ENCODE data around the gene CMTM2. TPM values are rescaled to one million over a fixed set of nuclear protein-coding genes. Genes with fewer than 3 reads are reported as not detected.

Gene CMTM2
- total RNA-seq, 5 donors from 2014 or later (not counting 1 experiment from before 2014, with no cell fraction given), result 0.26 to 0.62 TPM; not detected in 3

DNA sequence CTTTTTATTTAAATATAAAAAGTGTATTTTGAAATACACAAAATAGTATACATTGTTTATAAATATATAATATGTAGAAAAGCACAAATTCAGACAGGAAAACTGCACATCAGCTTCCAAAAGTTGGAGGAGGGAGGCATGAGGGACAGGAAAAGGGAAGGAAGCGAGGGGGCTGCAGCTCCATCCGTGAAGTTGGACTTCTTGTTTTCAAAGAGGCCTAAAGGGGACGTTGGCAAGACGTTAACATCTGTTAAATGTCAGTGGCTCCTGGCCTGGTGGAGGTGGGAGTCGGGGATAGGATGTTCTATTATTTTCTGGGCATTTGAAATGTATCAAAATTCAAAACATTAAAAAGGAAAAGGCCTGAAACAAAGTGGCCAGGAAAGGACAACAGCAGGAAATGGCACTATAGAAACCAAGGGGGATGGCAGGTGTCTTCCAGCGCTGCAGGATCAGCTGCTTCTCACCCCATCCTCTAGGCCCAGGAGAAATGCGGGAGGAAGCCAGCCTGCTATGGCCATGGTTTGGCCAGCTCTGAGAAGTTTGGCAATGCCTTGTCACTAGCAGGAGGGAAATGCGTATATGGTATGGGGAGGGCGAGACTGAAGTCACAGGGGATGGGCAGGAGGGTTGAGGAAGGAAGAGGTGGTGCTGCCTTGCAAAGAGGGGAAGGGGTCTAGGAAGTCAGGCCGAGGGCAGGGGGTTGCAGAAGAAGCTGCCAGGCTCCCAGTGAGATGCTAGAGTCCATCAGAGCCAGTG, 6.4 kb downstream of the CMTM2 start:
- 87% methylated on average over 8 of the region's 10 CpGs for WGBS (ENCODE audit: insufficient coverage)
- Histone ChIP-seq H3K36me3 (ENCODE audit: control insufficient read depth in 2 of 2, extremely low read depth in 1 of 2, insufficient read depth in 1 of 2, low read length in 1 of 2) (no peaks in the 10 kb centered on the region), H3K4me1 (ENCODE audit: control insufficient read depth in 1 of 2, extremely low read depth in 1 of 2, insufficient read depth in 2 of 2, low read length in 2 of 2) (peaks cover 13 to 28% of the 10 kb centered on the region in 2 experiments), H3K9me3 (no peaks in the 10 kb centered on the region), H3K27ac (ENCODE audit: low read length) (no peak overlapping the region), H3K27me3 (replicated peaks in 1 of 2; ENCODE audit: control insufficient read depth in 2 of 2, extremely low read depth in 1 of 2, insufficient read depth in 2 of 2, low read length in 1 of 2) (no peaks in the 10 kb centered on the region), H3K4me3 (ENCODE audit: control insufficient read depth in 1 of 2, extremely low read depth in 1 of 2, low read length in 1 of 2) (no peak overlapping the region)
- CTCF ChIA-PET, result interaction anchor here in 1 of 2 donors (0.7 kb wide), 1 partner anchor 74 kb away, joined by 9 read pairs; no protein-coding TSS in a partner anchor
- POLR2A ChIA-PET, result no interaction called here
- Mint-ChIP-seq H3K4me3 (no peak overlapping the region), H3K4me1 (peaks cover 22 to 37% (median 29%) of the 10 kb centered on the region in 3 donors), H3K27me3 (peaks cover 0 to 6% of the 10 kb centered on the region in 2 donors), H3K27ac (no peak overlapping the region), H3K9me3 (no peaks in the 10 kb centered on the region), H3K36me3 (no peaks in the 10 kb centered on the region)
- no peak for DNase-seq
- no peak for ATAC-seq (replicated peaks in 1 of 4)

GRCh38 chr16:66587881-66588600, 8.8 kb downstream of the CMTM2 start:
- Mint-ChIP-seq H3K9me3 (no peaks in the 10 kb centered on the region), H3K27me3 (no peaks in the 10 kb centered on the region), H3K27ac (peak overlapping the region; percentile 45 to 57), H3K36me3 (no peaks in the 10 kb centered on the region), H3K4me3 (peak overlapping the region; percentile 14 to 65 (median 44)), H3K4me1 (peaks cover 24 to 40% (median 33%) of the 10 kb centered on the region in 3 donors)
- Histone ChIP-seq H3K36me3 (ENCODE audit: control insufficient read depth in 2 of 2, extremely low read depth in 1 of 2, insufficient read depth in 1 of 2, low read length in 1 of 2) (no peaks in the 10 kb centered on the region), H3K4me3 (ENCODE audit: control insufficient read depth in 1 of 2, extremely low read depth in 1 of 2, low read length in 1 of 2) (peak overlapping the region in 1 of 2 donors; percentile 21), H3K27me3 (replicated peaks in 1 of 2; ENCODE audit: control insufficient read depth in 2 of 2, extremely low read depth in 1 of 2, insufficient read depth in 2 of 2, low read length in 1 of 2) (peaks cover 0 to 2% of the 10 kb centered on the region in 2 experiments), H3K9me3 (no peaks in the 10 kb centered on the region), H3K4me1 (ENCODE audit: control insufficient read depth in 1 of 2, extremely low read depth in 1 of 2, insufficient read depth in 2 of 2, low read length in 2 of 2) (peaks cover 13 to 32% of the 10 kb centered on the region in 2 experiments), H3K27ac (ENCODE audit: low read length) (no peak overlapping the region)
- CTCF ChIA-PET, result interaction anchor here (1.6 to 3.1 kb wide), 2 partner anchors 24 to 25 kb away, joined by 10 to 27 read pairs; no protein-coding TSS in a partner anchor
- ATAC-seq (replicated peaks in 1 of 4) (no peak), DNase-seq (no peak)
- 65% methylated on average over 4 of the region's 7 CpGs for WGBS (ENCODE audit: insufficient coverage)
- POLR2A ChIA-PET, result no interaction called here

DNA sequence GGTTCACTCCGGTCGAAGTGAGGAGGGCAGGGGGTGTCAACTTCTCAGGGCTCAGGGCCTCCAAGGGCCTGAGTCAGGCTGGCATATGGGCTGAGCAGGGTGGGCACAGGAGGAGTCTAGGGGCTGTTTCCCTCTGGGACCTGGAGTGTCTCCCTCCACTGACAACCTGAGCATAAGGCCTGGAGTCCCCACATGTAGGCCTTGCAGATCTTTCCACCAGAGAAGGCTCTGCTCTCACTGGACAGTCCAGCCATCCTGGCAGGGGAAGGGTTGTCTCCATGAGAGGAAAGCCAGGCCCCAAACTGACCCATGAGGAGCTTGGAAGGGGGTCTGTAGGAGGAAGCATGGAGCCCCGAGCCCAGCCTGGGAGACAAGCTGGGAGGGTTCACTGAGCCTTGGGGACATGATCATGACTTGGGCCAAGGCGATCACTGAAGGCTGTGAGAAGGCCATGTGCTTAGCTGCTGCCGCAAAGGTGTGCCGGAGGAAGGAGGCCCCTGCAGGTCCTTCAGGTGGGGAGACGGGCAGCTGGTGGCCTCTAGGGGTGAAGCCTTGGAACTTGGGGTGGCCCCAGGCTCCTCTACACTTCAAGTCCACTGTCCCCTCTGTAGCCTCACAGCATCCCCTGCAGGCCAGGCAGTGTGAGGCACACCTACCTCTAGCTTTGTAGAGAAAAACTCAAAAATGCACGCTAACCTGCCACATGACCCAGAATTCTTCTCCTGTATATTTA, 9.9 kb downstream of the CMTM2 start:
- 97% methylated on average over 6 of the region's 8 CpGs for WGBS (ENCODE audit: insufficient coverage)
- peaks cover 24 to 40% (median 33%) of the 10 kb centered on the region in 3 donors for H3K4me1 Mint-ChIP-seq
- H3K36me3 Mint-ChIP-seq, result no peaks in the 10 kb centered on the region
- no peaks in the 10 kb centered on the region for H3K27me3 Mint-ChIP-seq
- peak; percentile 92 to 96 (median 94) for ATAC-seq (replicated peaks in 1 of 4)
- H3K27ac ChIP-seq (ENCODE audit: low read length), result no peak overlapping the region
- H3K27me3 ChIP-seq (replicated peaks in 1 of 2; ENCODE audit: control insufficient read depth in 2 of 2, extremely low read depth in 1 of 2, insufficient read depth in 2 of 2, low read length in 1 of 2), result peaks cover 0 to 2% of the 10 kb centered on the region in 2 experiments
- peak overlapping the region; percentile 86 to 94 for H3K27ac Mint-ChIP-seq
- H3K4me1 ChIP-seq (ENCODE audit: control insufficient read depth in 1 of 2, extremely low read depth in 1 of 2, insufficient read depth in 2 of 2, low read length in 2 of 2), result peaks cover 13 to 32% of the 10 kb centered on the region in 2 experiments
- no peaks in the 10 kb centered on the region for H3K9me3 ChIP-seq
- H3K4me3 ChIP-seq (ENCODE audit: control insufficient read depth in 1 of 2, extremely low read depth in 1 of 2, low read length in 1 of 2), result no peak overlapping the region
- ChIA-PET POLR2A (interaction anchor here in 1 of 2 donors (0.6 kb wide), 1 partner anchor 10 kb away, joined by 4 read pairs; the partner anchor contains the start of gene CMTM2), CTCF (interaction anchor here (0.5 to 3.1 kb wide), 14 partner anchors 10 to 1496 kb away, joined by 3 to 27 read pairs (median 4); partner anchors contain the start of genes CKLF (in 1 of the 2), CMTM2 (in 1 of the 2), CMTM3 (in 1 of the 2) and NFATC3 (in 1 of the 2))
- no peaks in the 10 kb centered on the region for H3K36me3 ChIP-seq (ENCODE audit: control insufficient read depth in 2 of 2, extremely low read depth in 1 of 2, insufficient read depth in 1 of 2, low read length in 1 of 2)
- no peaks in the 10 kb centered on the region for H3K9me3 Mint-ChIP-seq
- DNase-seq, result peak; percentile 48 to 78 (median 63)
- H3K4me3 Mint-ChIP-seq, result peak overlapping the region; percentile 75 to 89 (median 84)

GRCh38 chr16:66590322-66590721, 11.1 kb downstream of the CMTM2 start:
- Mint-ChIP-seq H3K27ac (peak overlapping the region; percentile 86 to 94), H3K27me3 (no peaks in the 10 kb centered on the region), H3K4me3 (peak overlapping the region; percentile 75 to 89 (median 84)), H3K4me1 (peaks cover 24 to 40% (median 33%) of the 10 kb centered on the region in 3 donors), H3K9me3 (no peaks in the 10 kb centered on the region), H3K36me3 (no peaks in the 10 kb centered on the region)
- Histone ChIP-seq H3K27me3 (replicated peaks in 1 of 2; ENCODE audit: control insufficient read depth in 2 of 2, extremely low read depth in 1 of 2, insufficient read depth in 2 of 2, low read length in 1 of 2) (peaks cover 0 to 2% of the 10 kb centered on the region in 2 experiments), H3K27ac (ENCODE audit: low read length) (peak overlapping the region; percentile 18), H3K4me3 (ENCODE audit: control insufficient read depth in 1 of 2, extremely low read depth in 1 of 2, low read length in 1 of 2) (peak overlapping the region; percentile 50 to 58), H3K4me1 (ENCODE audit: control insufficient read depth in 1 of 2, extremely low read depth in 1 of 2, insufficient read depth in 2 of 2, low read length in 2 of 2) (peaks cover 13 to 32% of the 10 kb centered on the region in 2 experiments), H3K36me3 (ENCODE audit: control insufficient read depth in 2 of 2, extremely low read depth in 1 of 2, insufficient read depth in 1 of 2, low read length in 1 of 2) (no peaks in the 10 kb centered on the region), H3K9me3 (no peaks in the 10 kb centered on the region)
- ChIA-PET CTCF (interaction anchor here in 1 of 2 donors (0.8 to 3.1 kb wide), 9 partner anchors 8 to 185 kb away, joined by 3 to 27 read pairs (median 4); partner anchors contain the start of genes CKLF and CMTM3), POLR2A (interaction anchor here in 1 of 2 donors (0.6 kb wide), 1 partner anchor 114 kb away, joined by 5 read pairs; no protein-coding TSS in a partner anchor)
- WGBS (ENCODE audit: insufficient coverage), result 5% methylated on average over 4 of the region's 8 CpGs
- ATAC-seq (replicated peaks in 1 of 4) (peak; percentile 37 to 70 (median 50)), DNase-seq (peak in 2 of 35 experiments; percentile 28 to 69)

- DNase-seq (no peak), ATAC-seq (replicated peaks in 1 of 4) (no peak)
- ChIA-PET POLR2A (no interaction called here), CTCF (interaction anchor here in 1 of 2 donors (0.8 to 3.1 kb wide), 8 partner anchors 8 to 185 kb away, joined by 3 to 27 read pairs (median 5); partner anchors contain the start of genes CKLF and CMTM3)
- H3K4me1 Mint-ChIP-seq, result peaks cover 24 to 36% (median 30%) of the 10 kb centered on the region in 3 donors
- H3K4me3 Mint-ChIP-seq, result peak overlapping the region in 2 of 3 donors; percentile 75 to 89
- H3K27ac Mint-ChIP-seq, result peak overlapping the region; percentile 86 to 94
- no peak overlapping the region for H3K27ac ChIP-seq (ENCODE audit: low read length)
- no peaks in the 10 kb centered on the region for H3K9me3 ChIP-seq
- peaks cover 13 to 32% of the 10 kb centered on the region in 2 experiments for H3K4me1 ChIP-seq (ENCODE audit: control insufficient read depth in 1 of 2, extremely low read depth in 1 of 2, insufficient read depth in 2 of 2, low read length in 2 of 2)
- no peaks in the 10 kb centered on the region for H3K9me3 Mint-ChIP-seq
- H3K36me3 ChIP-seq (ENCODE audit: control insufficient read depth in 2 of 2, extremely low read depth in 1 of 2, insufficient read depth in 1 of 2, low read length in 1 of 2), result no peaks in the 10 kb centered on the region
- H3K27me3 ChIP-seq (replicated peaks in 1 of 2; ENCODE audit: control insufficient read depth in 2 of 2, extremely low read depth in 1 of 2, insufficient read depth in 2 of 2, low read length in 1 of 2), result peaks cover 0 to 2% of the 10 kb centered on the region in 2 experiments
- no peak overlapping the region for H3K4me3 ChIP-seq (ENCODE audit: control insufficient read depth in 1 of 2, extremely low read depth in 1 of 2, low read length in 1 of 2)
- H3K36me3 Mint-ChIP-seq, result no peaks in the 10 kb centered on the region
- WGBS (ENCODE audit: insufficient coverage), result 100% methylated on average over 1 of the region's 4 CpGs
- no peaks in the 10 kb centered on the region for H3K27me3 Mint-ChIP-seq
These were observed 11.8 kb downstream of the CMTM2 start for GRCh38 chr16:66591018-66591417.
